Measurements from ENCODE around the gene NRGN.

NRGN gene

DNA sequence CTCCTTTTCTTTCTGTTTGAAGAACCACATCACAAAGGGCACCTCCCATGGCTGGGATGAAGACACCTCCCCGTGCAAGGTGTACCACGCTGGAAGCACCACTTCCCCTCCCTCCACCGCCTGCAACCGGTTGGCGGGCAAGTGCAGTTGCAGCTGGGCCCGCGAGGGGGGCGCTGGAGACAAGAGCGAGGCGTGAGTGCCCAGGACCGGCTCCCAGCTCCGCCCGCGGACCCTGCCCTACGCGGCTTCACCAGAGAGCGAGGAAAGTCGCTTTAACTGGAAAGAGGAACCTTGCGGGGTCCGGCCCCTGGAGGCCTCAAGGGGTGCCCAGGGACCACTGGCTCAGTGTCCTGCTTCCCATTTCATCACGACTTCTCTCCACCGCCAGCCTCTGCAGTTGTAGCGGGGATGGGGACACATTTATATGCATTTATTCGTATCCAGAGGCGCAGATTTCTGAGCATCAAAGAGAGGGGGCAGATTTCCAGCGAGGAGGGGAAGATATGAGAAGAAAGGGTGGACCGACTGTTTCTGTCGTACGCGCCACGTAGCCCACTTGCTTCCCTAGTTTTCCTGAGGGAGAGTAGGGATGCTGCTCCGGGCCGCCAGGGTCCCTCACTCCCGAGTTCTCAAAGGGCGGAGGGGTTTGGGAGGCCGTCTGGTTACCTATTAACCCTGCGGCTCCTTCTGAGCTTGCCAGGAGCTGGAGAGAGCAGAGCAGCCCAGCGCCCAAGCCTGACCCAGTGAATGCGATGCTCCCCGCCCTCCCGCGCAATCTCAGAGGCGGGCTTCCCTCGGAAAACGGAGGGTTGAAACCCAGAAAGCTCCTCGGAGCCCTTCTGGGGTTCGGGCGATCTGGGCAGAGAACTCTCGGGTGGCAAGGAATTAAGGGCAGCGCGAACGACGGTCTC lies 18.9 kb downstream of the NRGN start:
- DNase-seq (ENCODE audit: low read depth) = peak; percentile 71

DNA sequence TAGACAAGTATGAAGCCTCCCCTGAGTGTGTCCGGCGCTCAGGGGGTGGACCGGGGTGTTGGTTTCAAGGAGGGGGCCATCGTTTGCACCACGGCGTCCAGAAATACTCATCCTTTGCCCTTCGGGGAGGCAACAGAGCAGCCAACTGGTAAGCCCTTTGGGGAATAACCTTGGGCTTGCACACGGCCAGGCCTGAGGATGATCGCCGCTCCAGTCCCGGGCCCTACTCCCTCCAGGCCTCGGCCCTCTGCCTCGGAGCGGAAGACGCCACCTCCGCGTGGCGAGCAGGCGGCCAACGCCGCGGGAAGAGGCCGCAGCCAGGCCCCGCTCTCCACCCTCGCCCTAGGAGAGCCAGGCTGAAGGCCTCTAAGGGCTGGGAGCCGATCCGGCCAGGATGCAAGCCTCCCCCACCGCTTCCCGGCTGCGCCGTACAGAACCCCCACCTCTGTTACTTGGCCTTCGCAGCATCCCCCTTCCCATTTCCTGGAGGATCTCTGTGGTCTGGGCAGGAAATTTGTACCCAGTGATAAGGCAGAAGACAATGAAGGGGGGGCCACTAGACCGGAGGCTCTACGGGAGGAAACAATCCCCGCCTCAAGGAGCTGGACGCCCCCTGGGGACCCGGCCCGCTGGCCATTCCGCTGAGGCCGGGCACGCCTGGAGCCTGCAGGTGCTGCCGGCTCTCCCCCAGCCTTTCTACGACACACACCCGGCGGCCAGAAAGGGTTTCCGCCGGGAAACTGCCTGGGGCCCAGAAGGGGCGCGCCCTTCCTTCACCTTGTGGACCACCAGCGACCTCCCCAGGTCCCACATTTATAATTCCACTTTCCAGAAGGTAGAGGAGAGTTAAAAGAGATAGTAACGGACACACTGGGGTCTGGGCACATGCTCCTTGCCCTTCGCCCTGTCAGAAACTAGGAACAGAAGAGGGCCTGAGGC lies 19.8 kb downstream of the NRGN start:
- no peak for DNase-seq (ENCODE audit: low read depth)

DNA sequence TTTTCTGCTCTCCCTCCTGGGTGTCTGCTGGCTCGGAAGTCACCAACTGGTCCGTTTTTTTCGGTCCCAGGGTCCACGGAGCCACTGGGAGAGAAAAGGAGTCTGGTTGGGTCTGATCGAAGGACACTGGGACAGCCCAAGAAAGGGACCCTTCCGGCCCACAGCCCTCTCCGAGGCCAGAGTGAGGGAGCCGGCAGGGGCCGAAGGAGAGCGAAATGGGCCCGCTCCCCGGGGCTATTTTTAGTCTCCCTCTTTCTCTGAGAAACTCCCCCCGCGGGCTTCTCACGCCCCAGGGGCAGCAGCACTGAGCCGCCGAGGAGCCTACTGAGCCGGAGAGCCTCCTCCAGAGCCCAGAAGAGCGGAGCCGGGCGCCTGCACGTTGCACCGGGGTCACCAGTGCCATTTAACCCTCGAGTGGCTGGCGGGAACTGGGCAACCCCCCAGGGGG lies 20.5 kb downstream of the NRGN start:
- DNase-seq (ENCODE audit: low read depth) = no peak

DNA sequence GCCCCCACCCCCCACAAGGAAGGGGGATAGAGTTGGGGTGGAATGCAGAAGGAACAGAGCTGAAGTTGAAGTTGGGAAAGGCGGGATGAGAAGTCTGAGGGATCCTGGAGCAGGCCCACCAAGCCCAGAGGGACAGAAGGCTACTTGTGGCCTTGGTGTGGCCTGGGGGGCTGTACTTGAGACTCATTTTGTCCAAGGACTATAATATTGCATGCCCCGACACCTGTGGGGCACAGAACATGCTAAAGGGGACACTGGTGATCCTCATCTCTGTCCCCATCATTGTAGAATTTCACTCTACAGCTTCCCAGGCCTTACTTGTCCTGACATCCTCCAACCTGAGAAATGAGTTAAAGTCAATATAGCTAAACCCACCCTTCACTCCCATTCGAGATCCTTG lies 21.1 kb downstream of the NRGN start:
- no peak for DNase-seq (ENCODE audit: low read depth)

DNA sequence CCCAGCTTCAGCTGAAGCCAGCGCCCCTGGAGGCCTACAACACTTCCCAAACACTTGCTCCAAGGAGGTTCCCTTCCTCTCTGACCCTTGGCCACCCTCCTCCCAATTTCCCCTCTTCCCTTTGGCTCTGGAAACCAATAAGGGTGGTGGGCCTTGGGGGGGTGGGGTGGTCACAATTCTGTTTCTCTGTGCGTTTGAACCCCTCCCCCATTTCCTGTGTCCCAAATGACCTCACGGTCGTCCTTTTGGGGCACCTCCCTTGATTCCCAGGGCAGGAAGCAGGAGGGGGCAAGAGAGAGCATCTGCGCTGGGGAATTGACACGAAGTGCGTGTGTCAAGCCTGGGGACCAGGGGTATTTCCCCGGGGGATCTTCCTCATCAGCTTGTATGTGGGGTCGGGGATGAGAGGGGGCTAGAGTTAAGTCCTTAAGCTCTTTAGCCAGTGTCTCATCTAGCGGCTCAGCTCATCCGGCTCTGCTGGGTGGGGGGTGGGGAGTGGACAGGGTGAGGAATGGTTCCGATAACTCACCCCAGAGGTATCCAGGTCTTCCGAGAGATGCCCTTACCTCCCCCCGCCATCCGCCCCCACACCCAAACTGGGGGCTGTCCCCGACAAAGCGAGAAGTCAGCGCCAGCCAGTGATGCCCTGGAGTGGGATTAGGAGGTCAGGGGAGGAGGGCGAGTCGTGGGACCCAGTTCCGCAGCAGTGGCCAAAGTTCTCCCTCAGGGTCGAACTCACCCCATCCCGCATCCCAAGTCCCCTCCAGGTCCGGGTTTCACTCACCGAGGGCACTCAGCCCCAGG lies 21.8 kb downstream of the NRGN start:
- DNase-seq (ENCODE audit: low read depth) = no peak

DNA sequence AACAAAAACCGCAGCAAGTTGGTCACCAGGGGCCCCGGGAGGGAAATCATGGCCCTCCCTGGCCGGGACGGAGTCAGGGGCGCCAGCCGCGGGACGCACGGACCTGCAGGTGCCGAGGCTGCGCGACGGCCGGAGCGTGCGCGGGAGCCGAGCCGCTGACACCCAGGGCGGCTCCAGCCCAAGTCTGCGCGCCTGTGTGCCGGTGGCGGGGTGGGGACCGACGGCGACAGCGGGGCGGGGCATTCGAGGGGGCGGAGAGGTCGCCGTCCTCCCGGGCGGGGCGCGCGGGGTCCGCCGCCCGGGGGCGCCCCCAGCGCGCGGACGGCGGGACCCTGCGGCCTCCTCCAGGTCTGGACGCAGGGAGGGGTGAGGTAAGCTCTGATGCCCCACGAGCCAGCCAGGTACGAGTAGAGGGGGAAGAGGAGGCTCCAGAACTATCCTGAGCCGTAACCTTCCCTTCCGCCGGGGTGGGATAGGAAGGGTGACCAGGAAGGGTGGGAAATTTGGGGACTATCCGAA lies 22.4 kb downstream of the NRGN start, which contains the start of gene ESAM:
TSS of gene ESAM (minus strand) at position 186 of the 519 bp plus-strand sequence. CDS start at position 50, 136 bp downstream.
- DNase-seq (ENCODE audit: low read depth) = no peak

DNA sequence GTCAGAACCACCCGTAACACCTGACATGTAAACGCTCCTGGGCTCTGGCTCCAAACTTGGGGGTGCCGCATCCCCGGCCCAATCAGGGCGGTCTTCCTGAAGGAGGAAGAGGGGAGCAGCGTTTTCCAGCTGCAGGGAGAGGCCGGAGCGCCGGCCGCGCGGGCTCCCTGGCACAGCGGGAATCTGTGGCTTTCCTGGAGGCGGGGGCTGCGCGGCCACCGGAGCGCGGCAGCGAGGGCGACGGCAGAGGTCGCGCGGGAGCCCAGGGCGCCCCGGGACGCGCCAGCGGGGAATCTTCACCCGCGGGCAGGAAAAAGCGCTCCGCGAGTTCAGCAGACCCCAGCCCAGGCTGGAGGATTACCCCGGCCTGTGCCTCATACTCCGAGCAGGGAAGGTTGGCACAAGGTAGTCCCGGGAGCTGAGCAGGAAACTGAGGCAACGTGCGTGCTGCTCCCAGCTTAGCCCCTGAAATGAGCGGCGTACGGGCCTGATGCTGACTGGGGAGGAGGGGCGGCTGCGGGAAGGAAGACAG lies 22.9 kb downstream of the NRGN start:
- no peak for DNase-seq (ENCODE audit: low read depth)

DNA sequence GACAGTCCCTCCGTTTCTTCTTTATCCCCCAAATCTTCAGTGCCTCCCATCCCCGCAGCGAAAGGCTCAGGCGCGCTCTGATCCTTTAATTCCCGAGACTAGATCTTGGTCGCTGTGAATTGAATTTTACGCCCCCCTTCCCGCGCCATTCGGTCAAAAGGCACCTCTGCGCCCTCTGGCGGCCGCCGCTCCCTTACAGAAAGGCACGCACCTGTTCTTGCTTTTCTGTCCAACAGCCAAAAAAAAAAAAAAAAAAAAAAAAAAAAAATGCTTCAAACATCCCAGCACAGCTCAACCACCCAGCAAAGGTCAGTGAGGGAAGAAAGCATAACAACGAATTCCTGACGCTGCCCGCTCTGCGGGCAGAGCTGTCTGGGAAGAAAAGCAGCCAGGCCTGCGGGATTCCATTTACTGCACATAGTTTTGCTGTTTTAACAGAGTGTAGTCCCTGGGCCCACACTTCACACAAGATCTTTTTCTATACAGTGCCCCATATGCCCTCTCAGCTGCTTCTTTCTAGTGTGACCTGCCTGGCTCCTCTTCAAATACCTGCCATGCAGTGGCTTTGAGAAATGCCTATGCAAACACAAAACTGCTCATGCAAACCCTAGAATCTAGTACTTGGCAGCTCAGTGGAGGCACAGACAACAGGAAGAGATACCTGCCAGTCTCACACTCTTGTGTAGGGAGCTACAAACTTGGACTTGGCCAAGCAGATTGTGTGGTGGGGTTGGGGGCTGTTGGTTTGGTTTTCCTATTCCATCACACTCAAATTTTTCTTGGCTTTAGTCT lies 23.6 kb downstream of the NRGN start:
- peak; percentile 62 for DNase-seq (ENCODE audit: low read depth)

DNA sequence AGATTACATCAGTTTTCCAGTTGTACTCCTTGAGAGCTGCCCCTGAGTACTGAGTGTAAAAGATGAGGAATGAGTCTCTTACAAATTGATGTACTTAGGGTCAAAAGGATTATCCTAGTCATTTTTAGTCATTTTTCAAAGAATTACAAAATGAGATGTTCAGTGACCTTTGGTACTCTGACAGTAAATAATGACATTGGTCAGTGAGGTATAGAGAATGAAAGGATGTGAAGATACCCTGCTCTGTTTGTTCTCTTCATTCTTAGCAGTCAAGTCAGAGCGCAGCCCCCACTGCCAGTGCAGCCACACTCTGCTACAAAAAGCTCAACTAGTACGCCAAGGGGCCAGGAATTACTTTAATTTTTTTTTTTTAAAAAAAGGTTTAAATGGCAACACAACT lies 26.4 kb downstream of the NRGN start:
- DNase-seq (ENCODE audit: low read depth) = no peak

GRCh38 chr11:124768914-124769313 lies 29.2 kb downstream of the NRGN start:
- no peak for DNase-seq (ENCODE audit: low read depth)

GRCh38 chr11:124769806-124770774 lies 30.3 kb downstream of the NRGN start:
- DNase-seq (ENCODE audit: low read depth) = peak; percentile 79

- DNase-seq (ENCODE audit: low read depth) = peak; percentile 39
Observed at GRCh38 chr11:124770959-124771358, 31.2 kb downstream of the NRGN start.

DNA sequence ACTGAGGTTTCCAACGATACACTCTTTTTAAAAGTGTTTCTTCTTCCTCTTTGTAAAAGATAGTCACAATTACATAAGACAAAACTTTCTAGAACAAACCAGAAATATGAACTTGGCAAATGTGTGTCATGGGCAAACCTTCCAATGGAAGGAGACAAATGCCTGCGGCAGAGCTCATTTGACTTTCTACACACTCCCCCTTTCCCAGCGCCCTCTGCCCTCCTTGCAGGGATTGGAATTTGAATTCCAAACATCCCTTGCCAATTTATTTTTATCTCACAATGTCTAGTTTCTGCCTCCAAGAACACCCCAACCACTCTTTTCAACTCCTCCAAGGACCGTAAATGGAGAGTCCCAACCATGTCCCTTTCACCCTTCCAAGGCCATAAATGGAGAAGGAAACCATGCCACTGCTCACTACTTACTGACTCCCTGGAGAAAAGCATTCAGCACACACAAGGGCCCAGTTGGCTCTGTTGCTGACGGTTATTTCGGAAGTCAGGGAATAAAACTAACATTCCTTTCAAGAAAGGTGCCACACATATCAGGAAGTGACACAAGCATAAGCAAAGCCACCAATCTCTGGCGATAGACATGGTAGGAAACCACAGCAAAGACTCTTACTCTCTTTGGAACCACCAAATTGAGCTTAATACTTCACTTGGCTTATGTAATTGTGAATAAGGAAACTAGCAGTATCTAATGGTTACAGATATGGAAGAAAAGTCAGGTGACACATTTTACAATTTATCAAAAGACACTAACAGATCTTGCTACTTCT lies 37.3 kb downstream of the NRGN start:
- no peak for DNase-seq (ENCODE audit: low read depth)

DNA sequence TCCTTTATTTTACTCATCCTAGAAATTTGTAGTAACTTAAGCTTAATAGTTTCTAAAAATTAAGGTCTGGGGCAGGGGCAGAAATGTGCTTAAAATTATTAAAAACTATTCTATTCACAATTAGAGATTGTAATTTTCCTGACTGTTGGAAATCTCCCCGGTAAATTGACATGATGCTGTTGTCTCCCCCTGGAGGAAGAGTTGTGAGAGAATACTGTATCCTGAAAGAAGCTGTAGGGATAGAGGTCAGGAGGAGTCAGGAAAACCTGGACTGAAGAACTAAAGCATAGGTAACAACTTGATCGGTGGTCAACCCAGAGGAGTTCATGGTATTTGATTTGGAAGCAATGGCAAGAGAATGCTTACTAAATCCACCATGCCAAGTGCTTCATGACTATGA lies 38.5 kb downstream of the NRGN start:
- DNase-seq (ENCODE audit: low read depth) = no peak

GRCh38 chr11:124779568-124779967 lies 39.8 kb downstream of the NRGN start:
- DNase-seq (ENCODE audit: low read depth) = peak; percentile 48

DNA sequence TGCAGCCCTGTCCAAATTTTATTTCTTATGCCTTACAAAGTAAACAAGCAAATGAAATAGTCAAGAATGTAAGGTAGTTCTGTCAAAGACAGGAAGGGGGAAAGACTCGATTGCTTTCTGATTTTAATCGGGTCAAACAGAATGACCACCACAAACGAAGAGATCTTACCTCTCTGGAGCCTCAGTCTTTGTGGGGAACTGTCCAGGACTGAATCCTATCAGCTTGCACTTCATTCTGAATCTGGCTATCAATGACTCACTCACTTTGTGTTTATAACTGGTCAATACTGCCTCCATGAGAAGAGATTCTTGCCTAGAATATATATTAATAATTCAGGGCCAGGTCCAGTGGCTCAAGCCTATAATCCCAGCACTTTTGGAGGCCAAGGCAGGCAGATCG lies 43.3 kb downstream of the NRGN start:
- DNase-seq (ENCODE audit: low read depth) = no peak

DNA sequence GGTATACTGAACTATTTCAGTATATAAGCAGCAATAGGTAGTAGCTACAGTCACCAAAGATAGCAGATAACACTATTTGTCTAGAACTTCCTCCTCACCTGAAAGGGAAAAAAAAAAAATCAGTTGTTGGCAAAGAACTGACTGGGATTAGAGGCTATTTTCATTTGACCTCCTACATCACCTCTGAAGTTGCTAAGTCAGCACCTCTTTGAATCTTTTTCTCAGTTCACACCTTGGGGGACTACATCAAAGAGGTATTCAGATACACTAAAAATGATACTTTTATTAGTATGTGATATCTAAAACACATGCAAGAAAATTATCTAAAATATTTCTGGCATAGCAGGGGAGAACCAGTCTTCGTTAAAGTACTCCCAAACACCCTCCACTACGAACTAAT lies 44.3 kb downstream of the NRGN start:
- no peak for DNase-seq (ENCODE audit: low read depth)

DNA sequence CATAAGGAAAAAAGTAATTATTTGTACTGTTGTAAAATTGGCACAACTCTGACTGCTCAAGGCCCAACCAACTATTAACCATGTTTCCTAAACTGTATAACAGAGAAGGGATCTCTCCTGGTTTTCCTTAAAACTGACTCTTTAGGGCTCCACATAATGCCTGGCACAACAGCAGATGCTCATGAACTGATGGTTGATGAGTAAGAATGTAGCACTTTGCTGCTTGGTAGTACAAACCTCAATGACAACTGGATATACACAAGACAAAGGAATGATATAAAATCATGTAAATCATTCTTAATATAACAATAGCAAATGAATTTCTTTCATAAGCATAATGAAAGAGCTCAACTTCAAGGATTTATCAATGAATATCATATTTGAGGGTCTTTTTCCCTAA lies 48.8 kb downstream of the NRGN start:
- DNase-seq (ENCODE audit: low read depth) = peak; percentile 23
